Fibroblast of the aortic adventitia (primary cell): ENCODE measurements around the gene LNPK. TPM values are rescaled to one million over a fixed set of nuclear protein-coding genes. Genes with fewer than 3 reads are reported as not detected.
"Not testable (repeated sequence)": the region's sequence is repeated elsewhere in the genome, so short reads cannot be mapped to it uniquely, and the experiment has no call there.

Experiments
- DNase-seq: peaks from one replicate; pipeline ENCODE4 v3.0.0-alpha.2; 2010; ENCODE audit warnings: low read depth
- H3K4me3 ChIP-seq: 2 replicates; pipeline ENCODE4 v1.5.1; 2011; ENCODE audit warnings: low read depth, mild to moderate bottlenecking, control low read depth, low read length, moderate library complexity
- CTCF ChIP-seq: IDR thresholded peaks from 2 replicates; pipeline ENCODE4 v1.5.1; 2011; ENCODE audit warnings: mild to moderate bottlenecking, low read length, control low read depth, inconsistent platforms; ENCODE audit not compliant: insufficient read depth
- total RNA-seq: library from RNA; depleted of rRNA; stranded (reverse); fragments of >200 nt; gene quantifications from 2 replicates; pipeline ENCODE4 v1.2.3, GENCODE V29; 2012; ENCODE audit warnings: low replicate concordance

The LNPK gene
- total RNA-seq, 1 donor: 61.4 TPM

GRCh38 chr2:175914846-175915245, 87.2 kb downstream of the LNPK start:
- DNase-seq: no peak
- TF ChIP-seq CTCF: no peak
- no peak overlapping the region for H3K4me3 ChIP-seq

GRCh38 chr2:175913849-175914743, 88.0 kb downstream of the LNPK start:
- DNase-seq, H3K4me3 ChIP-seq: not testable (repeated sequence)

- not testable (repeated sequence) for DNase-seq, H3K4me3 ChIP-seq
Measured at GRCh38 chr2:175913267-175913666, 88.8 kb downstream of the LNPK start.

GRCh38 chr2:175904035-175904434, 98.0 kb downstream of the LNPK start:
- no peak overlapping the region for H3K4me3 ChIP-seq
- no peak for DNase-seq
- TF ChIP-seq CTCF: no peak

- no peak for TF ChIP-seq CTCF
- H3K4me3 ChIP-seq: no peak overlapping the region
- DNase-seq: no peak
Measured at GRCh38 chr2:175903384-175903936, 98.6 kb downstream of the LNPK start.

GRCh38 chr2:175895957-175896356, 106.1 kb downstream of the LNPK start:
- DNase-seq, H3K4me3 ChIP-seq: not testable (repeated sequence)

GRCh38 chr2:175892046-175892445, 110.0 kb downstream of the LNPK start:
- no peak for DNase-seq
- TF ChIP-seq CTCF: no peak
- no peak overlapping the region for H3K4me3 ChIP-seq

GRCh38 chr2:175890636-175891242, 111.3 kb downstream of the LNPK start:
- no peak for DNase-seq
- no peak overlapping the region for H3K4me3 ChIP-seq
- no peak for TF ChIP-seq CTCF
